ENCODE results near the gene CLPSL2. TPM values are rescaled to one million over a fixed set of nuclear protein-coding genes. Genes with fewer than 3 reads are reported as not detected.

Gene CLPSL2
- total and polyA plus RNA-seq, 2 donors (not counting 1 experiment from before 2014, with no cell fraction given) = not detected

DNA sequence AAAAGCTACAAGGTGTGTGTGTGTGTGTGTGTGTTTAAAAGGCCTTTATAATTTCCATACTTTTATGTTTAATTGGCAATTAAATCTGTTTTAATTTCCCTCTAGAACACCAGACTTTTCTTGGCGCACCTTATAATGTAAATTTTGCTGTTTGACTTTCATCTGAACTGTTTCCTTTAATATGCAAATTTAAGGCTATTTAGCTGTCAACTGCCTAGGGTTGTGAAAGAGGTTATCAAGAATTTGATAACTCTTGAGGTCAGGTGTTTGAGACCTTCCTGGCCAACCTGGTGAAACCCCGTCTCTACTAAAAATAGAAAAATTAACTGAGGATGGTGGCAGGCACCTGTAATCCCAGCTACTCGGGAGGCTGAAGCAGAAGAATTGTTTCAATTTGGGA is 24.8 kb downstream of the CLPSL2 start:
- 80% methylated on average over 1 of the region's 3 CpGs for WGBS (ENCODE audit: insufficient coverage)
- DNase-seq = no peak
- peaks cover 13% of the 10 kb centered on the region for H3K27me3 Mint-ChIP-seq
- Histone ChIP-seq H3K9ac (ENCODE audit: low read length) (no peak overlapping the region), H3K79me2 (ENCODE audit: control insufficient read depth, insufficient read depth, low read length) (no peaks in the 10 kb centered on the region), H3K27me3 (replicated peaks in 1 of 4; ENCODE audit: control extremely low read depth in 1 of 4, control insufficient read depth in 3 of 4, insufficient read depth in 4 of 4, low read length in 3 of 4) (peaks cover 0 to 16% (median 0%) of the 10 kb centered on the region in 4 experiments), H4K20me1 (ENCODE audit: control insufficient read depth, insufficient read depth, low read length, poor library complexity, severe bottlenecking) (no peaks in the 10 kb centered on the region), H3K4me2 (replicated peaks; ENCODE audit: low read depth, low read length, poor library complexity, severe bottlenecking) (no peak overlapping the region), H3K36me3 (replicated peaks in 1 of 2; ENCODE audit: control extremely low read depth in 1 of 2, control insufficient read depth in 1 of 2, extremely low read depth in 1 of 2, insufficient read depth in 2 of 2, low read length in 1 of 2) (no peaks in the 10 kb centered on the region), H3K4me1 (ENCODE audit: control insufficient read depth in 2 of 2, insufficient read depth in 2 of 2, low read length in 2 of 2) (peaks cover 0 to 5% of the 10 kb centered on the region in 2 donors), H3K9me3 (ENCODE audit: control extremely low read depth in 1 of 3, control insufficient read depth in 2 of 3, insufficient read depth in 1 of 3, low read length in 2 of 3) (peaks cover 0 to 10% (median 0%) of the 10 kb centered on the region in 3 donors), H3K4me3 (ENCODE audit: control extremely low read depth in 1 of 5, extremely low read depth in 1 of 5, insufficient read depth in 1 of 5, low read depth in 2 of 5, low read length in 4 of 5) (no peak overlapping the region), H3K27ac (ENCODE audit: low read length in 2 of 2) (no peak overlapping the region), H2AFZ (ENCODE audit: insufficient read depth, low read depth, low read length, poor library complexity, severe bottlenecking) (no peak overlapping the region)
- intact Hi-C loops (cut with micrococcal nuclease) = no loop called here
- H3K4me1 Mint-ChIP-seq = peaks cover 4% of the 10 kb centered on the region
- no peak for TF ChIP-seq EZH2 (IDR thresholded peaks at IDR 0.05; ENCODE audit: borderline replicate concordance, insufficient read depth, low read depth, low read length, poor library complexity, severe bottlenecking)
- TF ChIP-seq, protein P1, sequence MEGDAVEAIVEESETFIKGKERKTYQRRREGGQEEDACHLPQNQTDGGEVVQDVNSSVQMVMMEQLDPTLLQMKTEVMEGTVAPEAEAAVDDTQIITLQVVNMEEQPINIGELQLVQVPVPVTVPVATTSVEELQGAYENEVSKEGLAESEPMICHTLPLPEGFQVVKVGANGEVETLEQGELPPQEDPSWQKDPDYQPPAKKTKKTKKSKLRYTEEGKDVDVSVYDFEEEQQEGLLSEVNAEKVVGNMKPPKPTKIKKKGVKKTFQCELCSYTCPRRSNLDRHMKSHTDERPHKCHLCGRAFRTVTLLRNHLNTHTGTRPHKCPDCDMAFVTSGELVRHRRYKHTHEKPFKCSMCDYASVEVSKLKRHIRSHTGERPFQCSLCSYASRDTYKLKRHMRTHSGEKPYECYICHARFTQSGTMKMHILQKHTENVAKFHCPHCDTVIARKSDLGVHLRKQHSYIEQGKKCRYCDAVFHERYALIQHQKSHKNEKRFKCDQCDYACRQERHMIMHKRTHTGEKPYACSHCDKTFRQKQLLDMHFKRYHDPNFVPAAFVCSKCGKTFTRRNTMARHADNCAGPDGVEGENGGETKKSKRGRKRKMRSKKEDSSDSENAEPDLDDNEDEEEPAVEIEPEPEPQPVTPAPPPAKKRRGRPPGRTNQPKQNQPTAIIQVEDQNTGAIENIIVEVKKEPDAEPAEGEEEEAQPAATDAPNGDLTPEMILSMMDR (IDR thresholded peaks at IDR 0.05) = no peak
- ChIA-PET CTCF (no interaction called here), POLR2A (no interaction called here)
- no peak overlapping the region for H3K27ac Mint-ChIP-seq
- H3K9me3 Mint-ChIP-seq (ENCODE audit: insufficient read depth) = no peaks in the 10 kb centered on the region
- ATAC-seq (ENCODE audit: low read depth) = no peak
- no peak overlapping the region for H3K4me3 Mint-ChIP-seq

DNA sequence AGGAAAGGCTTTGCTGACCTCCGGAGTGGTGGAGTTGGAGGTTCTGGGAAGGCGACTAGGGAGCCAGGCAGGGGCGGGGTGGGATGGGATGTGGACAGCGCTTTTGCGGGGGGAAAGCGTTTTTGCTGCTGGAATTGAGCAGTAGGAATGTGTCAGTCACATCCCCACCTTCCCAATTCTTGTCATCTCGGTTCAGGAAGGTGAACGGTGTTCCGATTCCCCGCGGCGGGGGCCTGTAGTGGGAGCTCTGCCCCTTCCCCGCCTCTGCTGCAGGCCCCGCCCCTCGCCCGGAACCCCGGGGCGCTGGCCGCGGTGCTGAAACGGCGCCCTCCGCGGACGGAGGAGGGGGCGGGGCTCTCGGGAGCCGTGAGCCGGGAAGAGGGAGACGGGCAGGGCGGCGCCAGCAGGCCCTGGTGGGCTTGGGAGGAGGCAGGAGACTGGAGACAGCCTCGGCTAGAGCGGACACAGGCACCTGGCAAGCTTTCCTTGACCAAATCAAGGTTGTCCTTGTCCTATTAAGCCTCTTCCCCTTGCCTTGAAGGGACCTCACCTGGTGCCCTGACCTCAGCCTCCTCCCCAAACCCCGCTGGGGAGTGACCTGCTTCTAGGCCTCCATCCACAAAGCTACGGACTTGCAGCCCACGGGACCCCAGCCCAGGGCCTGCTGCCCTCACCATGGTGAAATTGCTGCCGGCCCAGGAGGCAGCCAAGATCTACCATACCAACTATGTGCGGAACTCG is 28.8 kb downstream of the CLPSL2 start, which contains the start of gene LHFPL5:
TSS of gene LHFPL5 (plus strand) at position 357 of the 741 bp plus-strand sequence. CDS start at position 676, 319 bp downstream.
- peaks cover 4% of the 10 kb centered on the region for H3K4me1 Mint-ChIP-seq
- peaks cover 0 to 5% of the 10 kb centered on the region in 2 donors for H3K4me1 ChIP-seq (ENCODE audit: control insufficient read depth in 2 of 2, insufficient read depth in 2 of 2, low read length in 2 of 2)
- no peaks in the 10 kb centered on the region for H4K20me1 ChIP-seq (ENCODE audit: control insufficient read depth, insufficient read depth, low read length, poor library complexity, severe bottlenecking)
- POLR2A ChIA-PET = no interaction called here
- no peaks in the 10 kb centered on the region for H3K9me3 Mint-ChIP-seq (ENCODE audit: insufficient read depth)
- H3K27me3 ChIP-seq (replicated peaks in 1 of 4; ENCODE audit: control extremely low read depth in 1 of 4, control insufficient read depth in 3 of 4, insufficient read depth in 4 of 4, low read length in 3 of 4) = peaks cover 0 to 31% (median 1%) of the 10 kb centered on the region in 4 experiments
- no peaks in the 10 kb centered on the region for H3K79me2 ChIP-seq (ENCODE audit: control insufficient read depth, insufficient read depth, low read length)
- intact Hi-C loops (cut with micrococcal nuclease) = no loop called here
- TF ChIP-seq, protein P1 (IDR thresholded peaks at IDR 0.05) = no peak
- TF ChIP-seq EZH2 (IDR thresholded peaks at IDR 0.05; ENCODE audit: borderline replicate concordance, insufficient read depth, low read depth, low read length, poor library complexity, severe bottlenecking) = no peak
- DNase-seq (peak; percentile 42), ATAC-seq (ENCODE audit: low read depth) (peak; percentile 85)
- 18% methylated on average over 34 of the region's 40 CpGs for WGBS (ENCODE audit: insufficient coverage)
- peak within 1 kb of the TSS; percentile 32 for H3K4me3 Mint-ChIP-seq
- peaks cover 29% of the 10 kb centered on the region for H3K27me3 Mint-ChIP-seq
- H3K9ac ChIP-seq (ENCODE audit: low read length) = no peak within 1 kb of the TSS
- no peak within 1 kb of the TSS for H3K27ac ChIP-seq (ENCODE audit: low read length in 2 of 2)
- no peak within 1 kb of the TSS for H3K4me3 ChIP-seq (ENCODE audit: control extremely low read depth in 1 of 5, extremely low read depth in 1 of 5, insufficient read depth in 1 of 5, low read depth in 2 of 5, low read length in 4 of 5)
- H3K9me3 ChIP-seq (ENCODE audit: control extremely low read depth in 1 of 3, control insufficient read depth in 2 of 3, insufficient read depth in 1 of 3, low read length in 2 of 3) = peaks cover 0 to 18% (median 0%) of the 10 kb centered on the region in 3 donors
- peak within 1 kb of the TSS; percentile 19 for H3K4me2 ChIP-seq (replicated peaks; ENCODE audit: low read depth, low read length, poor library complexity, severe bottlenecking)
- H3K27ac Mint-ChIP-seq = no peak within 1 kb of the TSS
- no peak within 1 kb of the TSS for H2AFZ ChIP-seq (ENCODE audit: insufficient read depth, low read depth, low read length, poor library complexity, severe bottlenecking)
- CTCF ChIA-PET = no interaction called here
- H3K36me3 ChIP-seq (replicated peaks in 1 of 2; ENCODE audit: control extremely low read depth in 1 of 2, control insufficient read depth in 1 of 2, extremely low read depth in 1 of 2, insufficient read depth in 2 of 2, low read length in 1 of 2) = no peaks in the 10 kb centered on the region
